Stimulated activated CD4-positive, alpha-beta T cell treated with anti-CD3 and anti-CD28 coated beads, Interleukin-4, amount 100 ng/mL, for 1 hour (primary cell): ENCODE data around the gene EDIL3.

Source experiments
- DNase-seq: peaks from one replicate; pipeline ENCODE4 v3.0.0-alpha.2; 2020

EDIL3 gene, protein sequence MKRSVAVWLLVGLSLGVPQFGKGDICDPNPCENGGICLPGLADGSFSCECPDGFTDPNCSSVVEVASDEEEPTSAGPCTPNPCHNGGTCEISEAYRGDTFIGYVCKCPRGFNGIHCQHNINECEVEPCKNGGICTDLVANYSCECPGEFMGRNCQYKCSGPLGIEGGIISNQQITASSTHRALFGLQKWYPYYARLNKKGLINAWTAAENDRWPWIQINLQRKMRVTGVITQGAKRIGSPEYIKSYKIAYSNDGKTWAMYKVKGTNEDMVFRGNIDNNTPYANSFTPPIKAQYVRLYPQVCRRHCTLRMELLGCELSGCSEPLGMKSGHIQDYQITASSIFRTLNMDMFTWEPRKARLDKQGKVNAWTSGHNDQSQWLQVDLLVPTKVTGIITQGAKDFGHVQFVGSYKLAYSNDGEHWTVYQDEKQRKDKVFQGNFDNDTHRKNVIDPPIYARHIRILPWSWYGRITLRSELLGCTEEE

DNA sequence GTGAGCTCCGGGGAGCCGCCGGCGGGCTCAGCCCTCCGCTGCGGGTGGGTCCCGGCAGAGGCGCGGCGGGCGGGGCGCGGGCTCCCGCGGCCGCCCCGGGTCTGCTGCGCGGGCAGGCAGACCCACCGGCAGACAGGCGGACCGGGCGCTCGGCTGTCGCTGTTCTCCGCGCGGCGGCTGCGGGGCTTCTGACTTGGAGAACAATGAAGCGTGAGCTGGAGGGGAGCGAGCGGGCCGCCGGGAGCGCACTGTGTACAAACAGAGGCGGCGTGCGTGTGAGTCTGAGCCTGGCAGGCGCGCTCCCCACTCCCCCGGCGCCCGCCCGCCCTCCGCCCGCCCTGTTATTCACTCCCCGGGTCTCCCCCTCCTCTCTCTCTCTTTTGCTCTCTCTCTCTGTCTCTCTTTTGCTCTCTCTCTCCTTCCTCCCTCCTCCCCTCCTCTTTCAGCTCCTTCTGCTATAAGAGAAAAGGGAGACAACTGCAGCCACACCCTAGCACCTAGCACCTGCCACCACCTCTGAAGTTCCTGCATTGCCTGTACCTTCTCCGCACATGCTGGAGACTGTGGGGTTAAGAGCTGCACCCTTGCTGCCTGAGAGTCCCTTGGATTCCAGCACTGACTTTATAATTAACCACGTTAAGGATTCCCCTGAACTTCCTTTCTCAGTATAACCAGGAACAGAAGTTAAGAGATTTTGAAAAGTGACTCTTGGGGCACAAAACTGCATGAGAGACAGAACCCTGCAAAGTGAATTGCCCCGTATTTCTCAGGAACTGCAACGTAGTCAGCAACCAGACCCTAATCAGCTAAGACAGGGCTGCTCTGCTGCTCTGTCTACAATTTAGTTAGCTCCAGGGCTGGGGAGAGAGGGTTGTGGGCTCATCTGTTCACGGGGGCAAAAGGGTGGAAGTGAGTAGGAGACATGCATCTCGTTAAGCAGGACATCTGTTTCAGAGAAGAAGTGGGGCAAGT is at the start of gene EDIL3:
EDIL3 (minus strand) TSS at position 277 of the 972 bp plus-strand sequence. CDS start 506 bp downstream, outside the sequence.
- no peak for DNase-seq

DNA sequence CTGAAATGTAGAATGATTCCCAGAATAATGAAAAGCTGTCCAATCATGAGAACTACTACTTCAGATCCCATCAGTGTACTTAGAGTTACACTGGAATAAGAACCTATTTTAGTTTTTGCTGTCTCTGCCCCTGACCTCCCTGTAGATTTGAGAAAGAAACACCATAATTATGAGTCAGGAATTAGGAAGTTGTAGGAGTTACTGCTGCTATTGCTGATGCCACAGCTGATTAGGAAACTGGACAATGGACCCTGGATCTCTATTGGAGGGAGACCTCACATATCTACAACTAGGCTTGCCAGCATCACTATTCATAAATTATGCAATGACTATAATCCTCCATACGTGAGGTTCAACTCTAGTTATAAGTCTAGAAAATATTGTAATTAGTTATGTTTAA is 48.8 kb upstream of the EDIL3 start:
- DNase-seq, result no peak

GRCh38 chr5:84430863-84431663 is 46.4 kb upstream of the EDIL3 start:
- DNase-seq, result no peak

DNA sequence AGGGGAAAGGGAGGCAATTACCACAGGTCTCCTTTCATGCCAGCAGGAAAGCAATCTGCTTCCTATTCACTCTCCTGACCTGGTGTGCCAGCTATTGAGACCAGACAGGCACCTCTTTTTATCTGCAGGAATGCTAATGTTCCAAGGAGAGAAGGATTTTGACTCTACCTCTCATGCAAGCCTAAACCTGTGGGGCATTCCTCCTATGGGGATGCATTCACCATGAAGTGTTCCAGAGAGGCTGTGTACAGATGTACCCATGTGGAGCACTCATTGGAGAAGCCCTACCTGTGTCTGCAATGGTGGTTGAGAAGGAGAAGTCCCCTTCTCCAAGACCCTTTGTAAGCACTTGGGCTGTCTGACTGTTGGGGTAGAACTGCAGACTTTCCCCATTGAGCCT is 45.4 kb upstream of the EDIL3 start:
- DNase-seq, result no peak

GRCh38 chr5:84425365-84425881 is 40.7 kb upstream of the EDIL3 start:
- no peak for DNase-seq

DNA sequence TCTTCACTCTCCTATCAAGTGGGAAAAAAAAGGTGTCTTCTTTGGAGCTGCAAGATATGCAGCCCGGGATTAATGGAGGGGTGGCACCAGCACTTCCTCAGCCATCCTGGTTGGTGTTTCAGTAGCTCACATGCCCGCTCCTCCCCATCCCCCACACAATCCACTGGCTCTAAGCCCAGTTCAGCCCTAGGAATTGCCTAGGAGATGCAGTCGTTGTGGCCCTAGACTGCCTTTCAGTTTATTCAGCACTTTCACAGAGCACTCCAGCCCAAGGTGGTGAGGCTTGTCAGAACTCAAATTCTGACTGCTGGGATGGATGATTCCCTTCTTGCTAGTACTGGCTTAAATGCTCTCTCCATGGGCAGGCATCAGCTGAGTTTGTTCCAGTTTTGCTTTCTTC is 35.1 kb upstream of the EDIL3 start:
- no peak for DNase-seq

- DNase-seq, result no peak
Measured at GRCh38 chr5:84411832-84412605, 27.3 kb upstream of the EDIL3 start.

DNA sequence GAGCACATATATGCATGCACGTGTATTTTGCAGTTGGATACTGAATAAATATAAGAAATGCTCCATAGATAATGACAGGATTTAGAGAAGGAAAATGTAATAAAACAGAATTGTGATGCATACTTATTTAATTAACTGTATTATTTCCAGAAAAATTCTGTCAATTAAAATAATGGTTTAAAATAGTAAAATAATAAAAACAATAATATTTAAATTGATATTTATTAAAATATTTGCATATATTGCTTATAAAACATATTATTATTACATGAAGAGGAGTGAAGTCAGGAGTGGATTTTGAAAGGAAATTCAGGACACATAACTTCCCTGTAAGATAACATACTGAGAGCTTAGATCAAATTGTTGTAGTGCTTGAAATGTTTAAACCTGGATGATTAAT is 21.4 kb upstream of the EDIL3 start:
- no peak for DNase-seq

DNA sequence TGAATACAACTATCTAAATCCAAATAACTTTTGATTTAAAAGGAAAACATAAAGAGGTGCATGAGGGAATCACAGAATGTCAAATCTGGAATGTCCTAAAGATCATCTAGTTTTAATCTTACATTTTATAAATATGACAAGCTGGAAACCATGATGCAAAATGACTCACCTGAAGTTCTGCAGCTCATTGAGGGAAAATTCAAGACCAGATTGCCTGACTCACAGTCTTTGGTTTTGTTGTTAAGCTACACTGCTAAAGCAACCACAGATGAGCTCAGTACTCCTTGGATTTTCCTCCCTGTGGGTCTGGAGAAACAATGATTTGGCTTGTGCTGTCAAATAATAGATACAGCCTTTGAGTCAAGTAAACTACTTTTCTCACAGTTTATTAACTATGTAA is 19.1 kb upstream of the EDIL3 start:
- no peak for DNase-seq

- DNase-seq, result no peak
Measured at GRCh38 chr5:84397385-84397784, 12.7 kb upstream of the EDIL3 start.

- no peak for DNase-seq
Measured at GRCh38 chr5:84393969-84394368, 9.3 kb upstream of the EDIL3 start.

DNA sequence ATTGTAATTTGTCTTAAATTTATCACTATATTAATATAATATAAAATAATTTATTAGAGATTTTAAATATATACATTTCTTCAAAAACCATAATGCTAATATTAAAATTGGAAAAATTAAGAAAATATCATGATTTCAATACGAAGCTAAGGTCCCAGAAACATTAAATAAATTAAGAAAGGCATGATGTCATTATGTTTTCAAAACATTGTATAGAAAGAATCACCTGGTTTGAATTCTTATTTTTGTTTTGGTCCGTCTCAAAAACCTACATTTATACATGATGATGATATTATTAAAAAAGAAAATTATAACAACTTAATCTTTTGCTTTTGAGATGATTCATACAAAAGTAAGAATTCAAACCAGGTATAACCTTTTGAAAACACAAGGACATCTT is 8.2 kb upstream of the EDIL3 start:
- no peak for DNase-seq

DNA sequence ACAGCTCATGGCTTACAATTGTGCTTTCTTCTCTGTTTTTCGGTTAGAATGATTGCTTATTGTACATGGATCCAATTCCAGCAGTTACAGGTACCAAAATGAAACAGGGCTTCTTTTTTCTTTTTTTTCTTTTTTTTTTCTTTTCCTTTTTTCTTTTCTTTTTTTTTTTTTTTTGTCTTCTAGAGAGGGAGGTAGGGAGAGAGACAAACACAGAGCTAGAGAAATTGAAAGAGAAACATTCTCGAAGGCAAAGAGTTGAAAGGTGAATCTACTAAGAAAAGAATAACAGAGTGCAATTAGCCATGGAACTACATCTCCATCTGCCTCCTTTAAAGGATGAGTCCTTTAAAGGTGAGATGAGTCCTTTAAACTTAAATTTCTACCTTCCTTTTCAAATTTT is 1.0 kb upstream of the EDIL3 start:
- no peak for DNase-seq

DNA sequence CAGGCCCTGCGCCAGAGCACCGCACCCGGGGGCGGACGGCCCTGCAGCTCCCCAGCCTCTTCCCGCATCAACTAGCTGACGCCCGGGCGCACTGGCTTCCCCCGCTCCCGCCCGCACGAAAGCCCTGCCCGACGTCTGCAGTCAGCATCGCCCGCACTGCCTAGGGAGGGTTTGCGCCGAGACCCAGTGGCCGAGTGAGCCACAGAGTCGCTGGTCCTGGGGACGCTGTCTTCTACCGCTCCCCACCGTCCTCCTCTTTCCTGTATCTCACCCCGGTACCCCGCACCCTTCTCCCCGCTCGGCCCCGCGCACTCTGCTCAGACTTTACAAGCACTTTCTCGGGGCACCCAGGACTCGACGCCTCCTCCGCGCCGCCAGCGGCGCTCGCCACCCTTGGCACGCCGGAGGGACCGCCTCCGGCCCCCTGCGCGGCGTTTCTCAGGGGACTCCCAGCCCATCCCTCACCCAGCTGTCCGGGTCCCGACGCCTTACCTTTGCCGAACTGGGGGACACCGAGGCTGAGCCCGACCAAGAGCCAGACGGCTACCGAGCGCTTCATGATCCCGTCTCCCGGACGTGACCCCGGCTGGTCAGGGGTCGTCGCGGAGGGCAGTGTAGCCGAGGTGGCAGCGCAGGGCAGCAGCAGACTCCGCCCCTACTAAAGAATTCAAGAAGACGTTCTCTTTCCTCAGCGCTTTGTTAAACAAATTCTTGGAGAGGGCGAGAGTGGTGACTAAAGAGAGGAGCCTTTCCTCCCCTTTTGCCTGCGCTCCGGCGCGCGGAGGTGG is 670 bp downstream of the EDIL3 start:
- DNase-seq, result no peak

DNA sequence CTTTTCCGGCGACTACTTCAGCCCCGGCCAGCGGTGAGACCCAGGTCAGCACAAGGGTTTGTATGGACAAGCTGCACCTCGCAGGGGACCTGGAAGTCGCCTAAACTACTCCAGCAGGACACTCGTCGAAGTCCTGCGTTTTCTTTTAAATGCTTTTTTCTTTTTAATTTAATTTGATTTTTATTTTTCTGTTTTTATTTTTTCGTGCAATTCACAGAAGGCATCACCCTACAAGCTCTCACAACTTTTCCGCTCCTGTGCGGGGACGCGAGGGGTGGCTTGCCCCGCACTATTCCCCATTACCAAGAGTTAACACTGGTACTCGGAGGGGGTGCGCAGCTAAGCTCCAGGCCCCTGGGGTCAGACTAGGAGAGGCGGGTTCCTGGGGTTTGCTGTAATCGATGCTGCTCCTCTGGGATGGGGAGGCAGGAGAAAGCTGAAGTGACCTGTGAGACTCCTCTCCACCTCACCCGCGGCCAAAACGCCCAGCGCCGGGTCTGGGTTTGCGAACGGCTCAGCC is 1.3 kb downstream of the EDIL3 start:
- no peak for DNase-seq

GRCh38 chr5:84382363-84383295 is 2.1 kb downstream of the EDIL3 start:
- no peak for DNase-seq

GRCh38 chr5:84381502-84382362 is 2.9 kb downstream of the EDIL3 start:
- no peak for DNase-seq

GRCh38 chr5:84379749-84380148 is 4.9 kb downstream of the EDIL3 start:
- DNase-seq, result no peak

GRCh38 chr5:84378961-84379360 is 5.7 kb downstream of the EDIL3 start:
- DNase-seq, result no peak
